ENCODE data around the gene WFIKKN1. TPM values are rescaled to one million over a fixed set of nuclear protein-coding genes. Genes with fewer than 3 reads are reported as not detected.

Gene WFIKKN1
- total and polyA plus RNA-seq, 2 of the 13 experiments (the other 11 are each of a cell fraction or from before 2014, with no cell fraction given) = 1.7 to 4.9 TPM

DNA sequence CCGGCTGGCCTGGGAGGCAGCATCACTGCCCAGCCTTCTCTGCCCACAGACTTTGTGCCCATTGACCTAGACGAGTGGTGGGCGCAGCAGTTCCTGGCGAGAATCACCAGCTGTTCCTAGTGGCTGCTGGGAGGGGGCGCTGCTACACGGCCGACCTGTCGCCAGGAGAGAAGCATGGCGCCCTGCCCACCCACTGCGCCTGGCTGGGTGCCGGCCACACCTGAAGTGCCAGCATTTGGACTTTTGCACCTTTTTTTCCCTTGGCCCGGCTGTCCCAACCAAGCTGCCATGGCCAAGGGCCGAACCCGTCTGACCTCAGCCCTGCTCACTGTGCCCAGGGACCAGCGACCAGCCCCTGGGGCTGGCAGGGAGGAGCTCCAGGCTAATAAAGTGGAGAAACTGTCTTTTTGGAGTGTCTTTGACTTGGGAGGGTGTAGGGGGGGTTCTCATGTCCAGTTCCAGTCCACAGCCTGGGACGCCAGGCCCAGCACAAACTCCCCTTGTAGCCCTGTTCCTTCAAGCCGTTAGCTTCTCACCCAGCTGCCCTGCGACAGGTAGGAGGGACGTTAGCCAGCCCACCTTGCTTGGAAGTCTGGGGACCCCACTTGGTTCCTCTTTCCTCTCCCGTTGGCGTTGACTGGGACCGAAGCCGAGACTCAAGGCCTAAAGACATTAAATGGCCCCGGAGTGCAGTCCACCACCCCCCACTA is 17.4 kb downstream of the WFIKKN1 start:
- POLR2A ChIA-PET = interaction anchor here (0.8 to 2.4 kb wide), 9 partner anchors 9 to 41 kb away, joined by 3 to 15 read pairs (median 7); partner anchors contain the start of genes METTL26, RHBDL1, RHOT2 and STUB1
- no peaks in the 10 kb centered on the region for H3K9me3 ChIP-seq (ENCODE audit: low read length)
- H3K4me1 ChIP-seq (ENCODE audit: insufficient read depth, low read length) = peaks cover 79% of the 10 kb centered on the region
- ATAC-seq (peak; percentile 44), FAIRE-seq (peak; percentile 48), DNase-seq (ENCODE audit: low spot score) (peak; percentile 57)
- H3K4me3 ChIP-seq (replicated peaks in 1 of 3; ENCODE audit: insufficient read depth in 1 of 3, low read depth in 2 of 3, low read length in 3 of 3) = peak overlapping the region; percentile 71 to 79 (median 71)
- H3K9ac ChIP-seq (ENCODE audit: insufficient read depth, low read depth, low read length) = peak overlapping the region; percentile 91
- CTCF ChIA-PET (ENCODE audit: low intra/inter-chr PET ratio, low total read pairs) = no interaction called here
- no peaks in the 10 kb centered on the region for H3K36me3 ChIP-seq (replicated peaks in 1 of 2; ENCODE audit: control insufficient read depth in 1 of 2, insufficient read depth in 2 of 2, low read length in 2 of 2)
- peak overlapping the region; percentile 93 for H3K27ac ChIP-seq (ENCODE audit: extremely low read length, insufficient read depth, low read length)
- peak overlapping the region; percentile 83 for H3K4me2 ChIP-seq (ENCODE audit: low read depth, low read length)
- H2AFZ ChIP-seq (ENCODE audit: low read length) = no peak overlapping the region
- TSS peak; percentile 82 for BruUV-seq (replicated peaks)
- peaks cover 24% of the 10 kb centered on the region for H3K79me2 ChIP-seq (ENCODE audit: insufficient read depth, low read length)
- no peaks in the 10 kb centered on the region for H3K27me3 ChIP-seq (ENCODE audit: control insufficient read depth in 1 of 2, insufficient read depth in 2 of 2, low read length in 2 of 2)
- intact Hi-C loops (cut with micrococcal nuclease; ENCODE audit: unreplicated experiment) = loop anchor here (10.0 kb wide), 1 partner anchor 63 kb away; no protein-coding TSS in a partner anchor
- peaks cover 4% of the 10 kb centered on the region; the same call in 1 of the 2 replicates for H4K20me1 ChIP-seq (ENCODE audit: insufficient read depth, low read length)
- WGBS (ENCODE audit: low lambda C conversion rate) = 3% methylated on average over 15 of the region's 24 CpGs
- in situ Hi-C loops (cut with HindIII; ENCODE audit: extremely low pct_ligation_motif_present, low pct_unique_long_range_greater_than_20kb) = no loop called here
- TF ChIP-seq RFX1 (IDR thresholded peaks at IDR 0.05) (no peak), HNF4G (IDR thresholded peaks at IDR 0.05; ENCODE audit: borderline replicate concordance, low read depth, low read length) (peak; percentile 54; the same call in 1 of the 2 replicates), HNF4G (CRISPR knock-in tag; IDR thresholded peaks at IDR 0.05; ENCODE audit: borderline replicate concordance, low read depth) (no peak), HIVEP1 (CRISPR knock-in tag; IDR thresholded peaks at IDR 0.05) (no peak), FOXK1 (CRISPR knock-in tag; IDR thresholded peaks at IDR 0.05; ENCODE audit: borderline replicate concordance, low read depth) (peak; percentile 58; the same call in 1 of the 2 replicates), ZNF318 (CRISPR knock-in tag; IDR thresholded peaks at IDR 0.05) (no peak), TGIF2 (CRISPR knock-in tag; IDR thresholded peaks at IDR 0.05) (no peak)
- TF ChIP-seq, protein P1, sequence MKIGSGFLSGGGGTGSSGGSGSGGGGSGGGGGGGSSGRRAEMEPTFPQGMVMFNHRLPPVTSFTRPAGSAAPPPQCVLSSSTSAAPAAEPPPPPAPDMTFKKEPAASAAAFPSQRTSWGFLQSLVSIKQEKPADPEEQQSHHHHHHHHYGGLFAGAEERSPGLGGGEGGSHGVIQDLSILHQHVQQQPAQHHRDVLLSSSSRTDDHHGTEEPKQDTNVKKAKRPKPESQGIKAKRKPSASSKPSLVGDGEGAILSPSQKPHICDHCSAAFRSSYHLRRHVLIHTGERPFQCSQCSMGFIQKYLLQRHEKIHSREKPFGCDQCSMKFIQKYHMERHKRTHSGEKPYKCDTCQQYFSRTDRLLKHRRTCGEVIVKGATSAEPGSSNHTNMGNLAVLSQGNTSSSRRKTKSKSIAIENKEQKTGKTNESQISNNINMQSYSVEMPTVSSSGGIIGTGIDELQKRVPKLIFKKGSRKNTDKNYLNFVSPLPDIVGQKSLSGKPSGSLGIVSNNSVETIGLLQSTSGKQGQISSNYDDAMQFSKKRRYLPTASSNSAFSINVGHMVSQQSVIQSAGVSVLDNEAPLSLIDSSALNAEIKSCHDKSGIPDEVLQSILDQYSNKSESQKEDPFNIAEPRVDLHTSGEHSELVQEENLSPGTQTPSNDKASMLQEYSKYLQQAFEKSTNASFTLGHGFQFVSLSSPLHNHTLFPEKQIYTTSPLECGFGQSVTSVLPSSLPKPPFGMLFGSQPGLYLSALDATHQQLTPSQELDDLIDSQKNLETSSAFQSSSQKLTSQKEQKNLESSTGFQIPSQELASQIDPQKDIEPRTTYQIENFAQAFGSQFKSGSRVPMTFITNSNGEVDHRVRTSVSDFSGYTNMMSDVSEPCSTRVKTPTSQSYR (CRISPR knock-in tag; IDR thresholded peaks at IDR 0.05; ENCODE audit: borderline replicate concordance) = no peak; the same call in 1 of the 2 replicates
- TF ChIP-seq, protein P2, sequence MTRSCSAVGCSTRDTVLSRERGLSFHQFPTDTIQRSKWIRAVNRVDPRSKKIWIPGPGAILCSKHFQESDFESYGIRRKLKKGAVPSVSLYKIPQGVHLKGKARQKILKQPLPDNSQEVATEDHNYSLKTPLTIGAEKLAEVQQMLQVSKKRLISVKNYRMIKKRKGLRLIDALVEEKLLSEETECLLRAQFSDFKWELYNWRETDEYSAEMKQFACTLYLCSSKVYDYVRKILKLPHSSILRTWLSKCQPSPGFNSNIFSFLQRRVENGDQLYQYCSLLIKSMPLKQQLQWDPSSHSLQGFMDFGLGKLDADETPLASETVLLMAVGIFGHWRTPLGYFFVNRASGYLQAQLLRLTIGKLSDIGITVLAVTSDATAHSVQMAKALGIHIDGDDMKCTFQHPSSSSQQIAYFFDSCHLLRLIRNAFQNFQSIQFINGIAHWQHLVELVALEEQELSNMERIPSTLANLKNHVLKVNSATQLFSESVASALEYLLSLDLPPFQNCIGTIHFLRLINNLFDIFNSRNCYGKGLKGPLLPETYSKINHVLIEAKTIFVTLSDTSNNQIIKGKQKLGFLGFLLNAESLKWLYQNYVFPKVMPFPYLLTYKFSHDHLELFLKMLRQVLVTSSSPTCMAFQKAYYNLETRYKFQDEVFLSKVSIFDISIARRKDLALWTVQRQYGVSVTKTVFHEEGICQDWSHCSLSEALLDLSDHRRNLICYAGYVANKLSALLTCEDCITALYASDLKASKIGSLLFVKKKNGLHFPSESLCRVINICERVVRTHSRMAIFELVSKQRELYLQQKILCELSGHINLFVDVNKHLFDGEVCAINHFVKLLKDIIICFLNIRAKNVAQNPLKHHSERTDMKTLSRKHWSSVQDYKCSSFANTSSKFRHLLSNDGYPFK (CRISPR knock-in tag; IDR thresholded peaks at IDR 0.05; ENCODE audit: borderline replicate concordance) = peak; percentile 37; the same call in 1 of the 2 replicates
